ENCODE results near the gene PARVB. TPM values are rescaled to one million over a fixed set of nuclear protein-coding genes. Genes with fewer than 3 reads are reported as not detected.

The PARVB gene
- total RNA-seq, 4 donors from 2014 or later: 120 to 201 (median 147) TPM

DNA sequence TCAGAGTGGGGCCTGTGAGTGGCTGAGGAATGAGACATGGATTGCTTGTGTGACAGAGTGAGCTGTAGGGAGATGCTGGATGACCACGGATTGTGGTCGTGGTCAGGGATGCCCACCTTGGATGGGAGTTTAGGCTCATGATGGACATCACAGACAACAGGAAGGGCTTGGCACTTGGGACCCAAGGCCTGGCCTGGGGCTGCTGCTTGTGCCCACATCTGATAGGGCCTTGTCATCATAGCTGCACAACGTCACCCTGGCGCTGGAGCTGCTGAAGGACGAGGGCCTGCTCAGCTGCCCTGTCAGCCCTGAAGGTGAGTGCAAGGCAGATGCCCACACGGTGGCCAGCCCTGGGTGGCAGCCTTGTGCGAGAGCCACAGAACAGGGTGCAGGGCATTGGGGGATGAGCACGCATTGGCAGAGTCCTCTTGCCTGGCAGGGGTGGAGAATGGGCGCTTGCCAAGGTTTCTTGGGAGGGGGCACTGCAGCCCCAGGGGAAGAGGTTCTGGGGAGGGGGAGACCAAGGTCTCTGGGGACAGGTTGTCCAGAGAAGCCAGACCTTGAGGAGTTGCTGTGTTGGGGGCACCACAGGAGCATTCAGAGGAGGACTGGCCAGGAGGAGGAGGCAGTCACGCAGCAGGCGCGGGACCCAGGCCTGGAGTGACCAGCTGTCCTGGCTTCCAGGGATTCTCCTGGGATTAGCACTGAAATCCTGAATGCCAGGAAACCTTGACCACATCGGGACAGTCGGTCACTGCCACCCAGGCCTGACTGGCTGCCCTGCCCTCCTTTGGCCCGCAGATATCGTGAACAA is 181.6 kb downstream of the PARVB start:
- H3K4me1 ChIP-seq: no peaks in the 10 kb centered on the region
- in situ Hi-C loops (cut with MboI; ENCODE audit: low sequenced_read_pairs in 4 of 4) (no loop called here), intact Hi-C loops (cut with DNase I; ENCODE audit: low total_unique reads) (no loop called here)
- H3K9me3 ChIP-seq: no peaks in the 10 kb centered on the region
- peaks cover 0 to 2% (median 0%) of the 10 kb centered on the region in 3 donors for H3K27me3 ChIP-seq
- ATAC-seq (no peak), DNase-seq (no peak)
- no peaks in the 10 kb centered on the region for H3K36me3 ChIP-seq
- no peak overlapping the region for H3K4me3 ChIP-seq
- TF ChIP-seq POLR2A (IDR thresholded peaks at IDR 0.05): no peak
- TF ChIP-seq, protein P1, sequence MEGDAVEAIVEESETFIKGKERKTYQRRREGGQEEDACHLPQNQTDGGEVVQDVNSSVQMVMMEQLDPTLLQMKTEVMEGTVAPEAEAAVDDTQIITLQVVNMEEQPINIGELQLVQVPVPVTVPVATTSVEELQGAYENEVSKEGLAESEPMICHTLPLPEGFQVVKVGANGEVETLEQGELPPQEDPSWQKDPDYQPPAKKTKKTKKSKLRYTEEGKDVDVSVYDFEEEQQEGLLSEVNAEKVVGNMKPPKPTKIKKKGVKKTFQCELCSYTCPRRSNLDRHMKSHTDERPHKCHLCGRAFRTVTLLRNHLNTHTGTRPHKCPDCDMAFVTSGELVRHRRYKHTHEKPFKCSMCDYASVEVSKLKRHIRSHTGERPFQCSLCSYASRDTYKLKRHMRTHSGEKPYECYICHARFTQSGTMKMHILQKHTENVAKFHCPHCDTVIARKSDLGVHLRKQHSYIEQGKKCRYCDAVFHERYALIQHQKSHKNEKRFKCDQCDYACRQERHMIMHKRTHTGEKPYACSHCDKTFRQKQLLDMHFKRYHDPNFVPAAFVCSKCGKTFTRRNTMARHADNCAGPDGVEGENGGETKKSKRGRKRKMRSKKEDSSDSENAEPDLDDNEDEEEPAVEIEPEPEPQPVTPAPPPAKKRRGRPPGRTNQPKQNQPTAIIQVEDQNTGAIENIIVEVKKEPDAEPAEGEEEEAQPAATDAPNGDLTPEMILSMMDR (IDR thresholded peaks at IDR 0.05 in 4 of 5, conservative IDR thresholded peaks at IDR 0.05 in 1 of 5): no peak
- H3K27ac ChIP-seq: no peak overlapping the region

DNA sequence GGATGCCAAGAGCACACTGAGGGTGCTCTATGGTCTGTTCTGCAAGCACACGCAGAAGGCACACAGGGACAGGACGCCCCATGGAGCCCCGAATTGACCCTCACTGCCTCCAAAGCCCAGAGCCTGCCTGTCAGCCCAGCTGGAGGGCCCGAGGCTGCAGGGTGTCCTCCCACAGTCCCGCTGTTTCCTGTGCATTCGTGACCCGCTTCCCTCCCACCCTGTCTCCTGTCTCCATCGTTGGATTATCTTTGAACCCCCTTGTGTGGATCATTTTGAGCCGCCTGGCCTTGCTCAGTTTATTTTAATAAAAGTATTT is 182.2 kb downstream of the PARVB start:
- TF ChIP-seq POLR2A (IDR thresholded peaks at IDR 0.05): no peak
- TF ChIP-seq, protein P1 (IDR thresholded peaks at IDR 0.05 in 4 of 5, conservative IDR thresholded peaks at IDR 0.05 in 1 of 5): no peak
- no peaks in the 10 kb centered on the region for H3K36me3 ChIP-seq
- no peaks in the 10 kb centered on the region for H3K4me1 ChIP-seq
- H3K27ac ChIP-seq: no peak overlapping the region
- H3K27me3 ChIP-seq: no peaks in the 10 kb centered on the region
- DNase-seq: no peak
- ATAC-seq: no peak
- intact Hi-C loops (cut with DNase I; ENCODE audit: low total_unique reads): no loop called here
- in situ Hi-C loops (cut with MboI; ENCODE audit: low sequenced_read_pairs in 4 of 4): no loop called here
- no peak overlapping the region for H3K4me3 ChIP-seq
- H3K9me3 ChIP-seq: no peaks in the 10 kb centered on the region

DNA sequence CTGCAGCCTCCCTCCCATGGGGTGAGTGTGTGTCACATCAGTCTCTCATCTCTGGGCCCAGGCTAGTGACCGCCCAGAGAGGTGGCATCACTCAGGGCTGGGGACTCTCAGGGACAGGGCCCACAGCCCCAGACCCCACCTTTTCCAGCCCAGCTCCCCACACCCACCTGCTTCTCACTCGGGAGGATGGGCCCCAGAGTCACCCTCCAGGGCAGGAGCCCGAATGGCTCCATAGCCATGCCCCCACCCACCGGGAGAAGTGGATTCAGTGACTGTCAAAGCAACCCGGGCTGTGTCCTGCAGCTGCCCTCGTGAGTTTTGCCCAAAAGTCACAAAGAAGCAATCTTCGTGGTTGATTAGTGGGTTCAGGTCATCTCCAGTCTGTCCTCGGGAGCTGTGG is 182.6 kb downstream of the PARVB start:
- DNase-seq (no peak), ATAC-seq (no peak)
- H3K4me3 ChIP-seq: no peak overlapping the region
- no peaks in the 10 kb centered on the region for H3K36me3 ChIP-seq
- no peak overlapping the region for H3K27ac ChIP-seq
- TF ChIP-seq POLR2A (IDR thresholded peaks at IDR 0.05): no peak
- TF ChIP-seq, protein P1 (IDR thresholded peaks at IDR 0.05 in 4 of 5, conservative IDR thresholded peaks at IDR 0.05 in 1 of 5): no peak
- in situ Hi-C loops (cut with MboI; ENCODE audit: low sequenced_read_pairs in 4 of 4) (no loop called here), intact Hi-C loops (cut with DNase I; ENCODE audit: low total_unique reads) (no loop called here)
- no peaks in the 10 kb centered on the region for H3K9me3 ChIP-seq
- H3K4me1 ChIP-seq: no peaks in the 10 kb centered on the region
- H3K27me3 ChIP-seq: no peaks in the 10 kb centered on the region

DNA sequence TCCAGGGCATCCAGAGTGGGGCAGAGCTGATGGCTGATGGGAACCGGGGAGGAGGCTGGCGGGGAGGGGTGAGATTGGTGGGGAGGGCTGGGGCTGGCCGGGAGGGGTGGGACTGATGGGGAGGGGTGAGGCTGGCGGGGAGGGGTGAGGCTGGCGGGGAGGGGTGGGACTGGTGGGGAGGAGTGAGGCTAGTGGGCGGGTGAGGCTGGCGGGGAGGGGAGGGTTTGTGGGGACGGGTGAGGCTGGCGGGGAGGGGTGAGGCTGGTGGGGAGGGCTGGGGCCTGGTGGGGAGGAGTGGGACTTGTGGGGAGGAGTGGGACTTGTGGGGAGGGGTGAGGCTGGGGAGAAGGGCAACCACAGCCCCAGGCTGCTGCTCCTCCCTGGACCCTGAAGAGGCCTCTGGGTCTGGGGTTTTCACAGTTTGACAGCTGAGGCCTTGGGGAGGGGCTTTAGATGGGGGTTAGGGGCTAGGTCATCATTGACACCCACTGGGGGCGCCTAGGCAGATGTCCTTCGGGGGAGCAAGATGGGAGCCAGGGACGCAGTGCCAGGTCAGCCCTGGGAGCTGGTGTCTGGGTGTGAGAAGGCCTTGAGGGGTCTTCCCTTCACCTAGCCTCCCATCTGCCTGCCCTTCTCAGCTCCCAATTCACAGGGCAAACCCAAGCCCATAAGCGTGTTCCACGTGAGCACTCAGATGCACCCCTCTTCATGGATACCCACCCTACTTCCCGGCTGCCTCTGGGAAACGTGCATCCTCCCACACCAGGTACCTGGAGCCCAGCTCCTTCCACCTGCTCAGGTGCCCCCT is 183.3 kb downstream of the PARVB start:
- no peaks in the 10 kb centered on the region for H3K36me3 ChIP-seq
- no peak overlapping the region for H3K27ac ChIP-seq
- TF ChIP-seq, protein P1 (IDR thresholded peaks at IDR 0.05 in 4 of 5, conservative IDR thresholded peaks at IDR 0.05 in 1 of 5): no peak
- TF ChIP-seq POLR2A (IDR thresholded peaks at IDR 0.05): no peak
- in situ Hi-C loops (cut with MboI; ENCODE audit: low sequenced_read_pairs in 4 of 4) (no loop called here), intact Hi-C loops (cut with DNase I; ENCODE audit: low total_unique reads) (no loop called here)
- no peaks in the 10 kb centered on the region for H3K27me3 ChIP-seq
- peaks cover 2 to 6% of the 10 kb centered on the region in 2 donors for H3K4me1 ChIP-seq
- DNase-seq (no peak), ATAC-seq (no peak)
- H3K9me3 ChIP-seq: no peaks in the 10 kb centered on the region
- H3K4me3 ChIP-seq: no peak overlapping the region

Data from gastrocnemius medialis (tissue), 4 donors.